ENCODE measurements around the gene OVOL1. TPM values are rescaled to one million over a fixed set of nuclear protein-coding genes. Genes with fewer than 3 reads are reported as not detected.

The OVOL1 gene
- total RNA-seq, 4 donors from 2014 or later, result 0.62 TPM; not detected in 3

GRCh38 chr11:65794570-65795510, 8.0 kb downstream of the OVOL1 start:
- H3K4me1 ChIP-seq, result no peaks in the 10 kb centered on the region
- 80% methylated on average over 2 of the region's 42 CpGs; no CpG with 5 or more reads in 1 of the 2 donors for WGBS, 2 donors (ENCODE audit: low coverage in 1 of 2)
- H3K9me3 ChIP-seq, result no peaks in the 10 kb centered on the region
- no peak overlapping the region for H3K4me3 ChIP-seq
- no peaks in the 10 kb centered on the region for H3K36me3 ChIP-seq
- H3K27ac ChIP-seq, result no peak overlapping the region
- TF ChIP-seq POLR2AphosphoS5 (IDR thresholded peaks at IDR 0.05), result no peak
- TF ChIP-seq CTCF (IDR thresholded peaks at IDR 0.05), result no peak
- H3K27me3 ChIP-seq, result peaks cover 89% of the 10 kb centered on the region
- no peak for ATAC-seq

DNA sequence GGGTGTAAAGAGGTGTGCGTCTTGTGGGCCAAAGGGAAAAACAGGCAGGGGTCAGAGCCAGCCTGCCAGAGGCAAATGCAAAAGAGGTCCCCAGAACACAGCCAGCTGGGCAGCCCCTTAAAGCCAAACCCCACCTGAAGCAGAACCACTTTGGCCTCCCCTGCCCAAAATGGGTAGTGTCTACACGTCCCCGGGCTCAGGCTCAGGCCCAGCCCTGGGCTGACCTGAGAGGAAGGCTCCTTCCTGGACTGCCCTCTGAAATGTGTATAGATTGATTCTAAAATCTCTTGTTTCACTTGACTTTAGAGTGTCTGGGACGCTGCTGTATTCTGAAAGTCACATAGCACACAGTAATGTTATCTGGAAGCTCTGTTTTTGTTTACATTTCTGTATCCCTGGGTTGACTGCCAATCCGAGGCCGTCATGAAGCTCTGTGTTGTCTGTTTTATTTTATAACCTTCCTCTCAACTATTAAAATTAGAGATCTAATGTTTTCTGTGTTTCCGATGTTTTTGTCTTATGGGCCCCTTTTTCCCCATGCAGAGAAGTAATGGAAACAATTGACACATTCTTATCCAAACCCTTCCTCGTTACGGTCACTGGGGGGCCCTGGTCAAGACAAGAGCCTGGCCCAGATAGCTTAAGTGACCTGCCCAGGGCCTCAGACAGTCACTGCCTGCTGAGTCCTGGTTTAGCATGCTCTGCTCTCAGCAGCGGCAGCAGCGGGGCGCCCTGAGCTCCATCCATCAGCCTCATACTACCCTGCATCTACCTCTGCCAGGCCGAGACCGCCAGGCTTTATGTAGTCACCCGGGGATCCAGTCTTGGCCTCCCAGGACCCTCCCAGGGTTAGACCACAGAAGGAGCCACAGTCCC, 10.1 kb downstream of the OVOL1 start:
- H3K36me3 ChIP-seq, result no peaks in the 10 kb centered on the region
- H3K4me1 ChIP-seq, result no peaks in the 10 kb centered on the region
- no peak for TF ChIP-seq POLR2A (IDR thresholded peaks at IDR 0.05)
- no peak for TF ChIP-seq CTCF (IDR thresholded peaks at IDR 0.05)
- TF ChIP-seq POLR2AphosphoS5 (IDR thresholded peaks at IDR 0.05), result no peak
- TF ChIP-seq EP300 (IDR thresholded peaks at IDR 0.05), result no peak
- H3K27ac ChIP-seq, result no peak overlapping the region
- no peak overlapping the region for H3K4me3 ChIP-seq
- WGBS, 2 donors (ENCODE audit: low coverage in 1 of 2), result 55 to 62% methylated on average over 3 to 7 of the region's 15 CpGs
- H3K27me3 ChIP-seq, result peaks cover 94% of the 10 kb centered on the region
- ATAC-seq, result no peak
- no peaks in the 10 kb centered on the region for H3K9me3 ChIP-seq

DNA sequence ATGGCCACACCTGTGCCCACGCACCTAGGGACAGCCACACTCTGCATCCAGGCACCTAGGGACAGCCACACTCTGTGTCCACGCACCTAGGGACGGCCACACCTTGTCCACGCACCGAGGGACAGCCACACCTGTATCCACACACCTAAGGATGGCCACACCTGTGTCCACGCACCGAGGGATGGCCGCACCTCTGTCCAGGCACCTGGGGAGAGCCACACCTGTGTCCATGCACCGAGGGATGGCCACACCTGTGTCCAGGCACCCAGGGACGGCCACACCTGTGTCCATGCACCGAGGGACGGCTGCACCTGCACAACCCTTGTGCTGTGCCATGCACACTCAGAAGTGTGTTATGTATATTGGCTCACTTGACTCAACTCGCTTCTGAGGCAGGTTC, 10.8 kb downstream of the OVOL1 start:
- H3K27ac ChIP-seq, result no peak overlapping the region
- H3K36me3 ChIP-seq, result no peaks in the 10 kb centered on the region
- no peak for ATAC-seq
- 83% methylated on average over 3 of the region's 13 CpGs; no CpG with 5 or more reads in 1 of the 2 donors for WGBS, 2 donors (ENCODE audit: low coverage in 1 of 2)
- H3K4me1 ChIP-seq, result no peaks in the 10 kb centered on the region
- H3K4me3 ChIP-seq, result no peak overlapping the region
- no peaks in the 10 kb centered on the region for H3K9me3 ChIP-seq
- TF ChIP-seq POLR2A (IDR thresholded peaks at IDR 0.05) (no peak), CTCF (IDR thresholded peaks at IDR 0.05) (no peak), EP300 (IDR thresholded peaks at IDR 0.05) (no peak), POLR2AphosphoS5 (IDR thresholded peaks at IDR 0.05) (no peak)
- H3K27me3 ChIP-seq, result peaks cover 98% of the 10 kb centered on the region

- peaks cover 98% of the 10 kb centered on the region for H3K27me3 ChIP-seq
These were observed 12.0 kb downstream of the OVOL1 start for GRCh38 chr11:65798882-65799281.

More at GRCh38 chr11:65798882-65799281, 12.0 kb downstream of the OVOL1 start:
- H3K36me3 ChIP-seq, result no peaks in the 10 kb centered on the region
- no peak overlapping the region for H3K27ac ChIP-seq
- no peak for TF ChIP-seq POLR2A (IDR thresholded peaks at IDR 0.05)
- TF ChIP-seq POLR2AphosphoS5 (IDR thresholded peaks at IDR 0.05), result no peak
- TF ChIP-seq CTCF (IDR thresholded peaks at IDR 0.05), result no peak
- TF ChIP-seq EP300 (IDR thresholded peaks at IDR 0.05), result no peak
- H3K9me3 ChIP-seq, result no peaks in the 10 kb centered on the region
- no peak overlapping the region for H3K4me3 ChIP-seq
- no peak for ATAC-seq
- WGBS, 2 donors (ENCODE audit: low coverage in 1 of 2), result 80 to 81% methylated on average over 7 to 8 of the region's 8 CpGs
- no peaks in the 10 kb centered on the region for H3K4me1 ChIP-seq

Data from gastroesophageal sphincter (tissue), 4 donors.